ENCODE data around the gene DNAJB8.

DNAJB8 gene

GRCh38 chr3:128424508-128425069, 42.1 kb downstream of the DNAJB8 start:
- no peak for DNase-seq

- no peak for DNase-seq
Observed at GRCh38 chr3:128423525-128424147, 43.1 kb downstream of the DNAJB8 start.

- no peak for DNase-seq
Observed at GRCh38 chr3:128422762-128423524, 43.7 kb downstream of the DNAJB8 start.

GRCh38 chr3:128421966-128422365, 44.7 kb downstream of the DNAJB8 start:
- no peak for DNase-seq

GRCh38 chr3:128421439-128421836, 45.3 kb downstream of the DNAJB8 start:
- no peak for DNase-seq

- DNase-seq: no peak
Observed at GRCh38 chr3:128420720-128421438, 45.8 kb downstream of the DNAJB8 start.

GRCh38 chr3:128420289-128420688, 46.4 kb downstream of the DNAJB8 start:
- DNase-seq: no peak

GRCh38 chr3:128419311-128419710, 47.4 kb downstream of the DNAJB8 start:
- no peak for DNase-seq

- DNase-seq: no peak
Observed at GRCh38 chr3:128418900-128419299, 47.8 kb downstream of the DNAJB8 start.

GRCh38 chr3:128416578-128417211, 50.0 kb downstream of the DNAJB8 start:
- no peak for DNase-seq

- no peak for DNase-seq
Observed at GRCh38 chr3:128415773-128416577, 50.7 kb downstream of the DNAJB8 start.

GRCh38 chr3:128415200-128415772, 51.4 kb downstream of the DNAJB8 start:
- DNase-seq: no peak

GRCh38 chr3:128413413-128414205, 53.1 kb downstream of the DNAJB8 start:
- no peak for DNase-seq

- DNase-seq: no peak
Observed at GRCh38 chr3:128413003-128413370, 53.7 kb downstream of the DNAJB8 start.
